GM10266 (cell line): ENCODE measurements around the gene PLRG1.

ENCODE experiments used
- DNase-seq: peaks from one replicate; pipeline ENCODE4 v3.0.0; 2012; ENCODE audit errors: extremely low spot score
- CTCF ChIP-seq: IDR thresholded peaks from 2 replicates; pipeline ENCODE4 v1.5.1; 2012; ENCODE audit warnings: mild to moderate bottlenecking, low read depth; ENCODE audit not compliant: control insufficient read depth, insufficient read depth; ENCODE audit errors: missing control alignments

The PLRG1 gene

DNA sequence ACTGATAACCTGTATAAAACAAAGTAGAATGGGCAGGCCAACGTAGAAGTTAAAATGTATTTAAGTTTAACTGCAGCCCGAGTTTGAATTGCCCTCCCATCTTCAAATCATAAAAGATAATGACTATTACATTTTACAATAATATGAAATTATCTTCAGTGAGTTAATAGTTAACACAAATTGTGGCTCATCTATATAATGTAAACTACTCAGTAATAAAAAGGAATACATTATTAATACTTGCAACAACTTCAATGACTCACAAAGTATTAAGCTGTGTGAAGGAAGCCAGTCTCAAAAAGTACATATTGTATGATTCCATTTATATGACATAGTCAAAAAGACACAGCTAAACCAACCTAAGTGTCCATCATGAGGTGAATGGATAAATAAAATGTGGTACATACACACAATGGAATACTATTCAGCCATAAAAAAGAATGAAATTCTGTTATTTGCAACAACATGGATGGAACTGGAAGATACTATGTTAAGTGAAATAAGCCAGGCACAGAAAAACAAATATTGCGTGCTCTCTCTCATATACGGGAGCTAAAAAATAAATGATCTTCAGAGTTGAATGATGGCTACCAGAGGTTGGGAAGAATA lies 7.8 kb downstream of the PLRG1 start:
- TF ChIP-seq CTCF = no peak
- no peak for DNase-seq

DNA sequence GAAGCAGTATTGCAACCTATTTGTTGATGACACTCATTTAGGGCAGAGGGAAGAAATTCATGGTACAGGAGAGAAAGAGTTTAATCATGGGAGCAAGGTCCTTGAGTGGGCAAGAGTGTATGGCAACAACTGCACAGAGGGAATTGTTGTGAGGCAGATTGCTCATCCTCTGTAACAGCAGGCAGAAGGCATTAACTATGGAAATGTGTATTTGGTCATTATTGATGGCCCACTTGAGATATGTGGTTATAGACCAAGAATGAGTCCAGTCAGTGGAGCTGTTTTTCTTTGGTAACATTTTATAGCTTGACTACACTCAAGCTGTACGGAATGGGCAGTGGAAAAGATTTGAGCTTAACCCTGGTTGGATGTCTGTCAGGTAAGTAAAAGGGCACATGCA lies 15.9 kb downstream of the PLRG1 start:
- no peak for DNase-seq

GRCh38 chr4:154529728-154530519 lies 20.3 kb downstream of the PLRG1 start:
- no peak for DNase-seq

More for the DNA sequence above, 15.9 kb downstream of the PLRG1 start:
- TF ChIP-seq CTCF = no peak

DNA sequence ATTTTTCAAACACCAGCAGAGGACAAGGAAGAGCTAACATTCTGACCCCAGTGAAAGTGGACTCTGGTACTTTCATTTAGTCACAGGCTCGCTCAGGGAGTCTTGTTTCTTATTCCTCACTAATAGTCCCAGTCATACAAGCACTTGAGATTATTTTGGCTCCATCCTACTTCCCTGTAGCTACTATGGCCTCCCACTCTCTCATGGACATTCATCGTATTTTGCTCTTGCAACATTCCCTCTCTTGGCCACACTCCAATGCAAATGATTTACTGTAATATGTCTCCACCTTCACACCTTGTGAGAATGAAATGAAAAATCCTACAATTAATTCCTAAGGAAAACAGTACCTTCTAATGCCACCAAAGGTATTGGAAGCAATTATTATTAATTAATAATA lies 21.3 kb downstream of the PLRG1 start:
- TF ChIP-seq CTCF = no peak
- no peak for DNase-seq

More at GRCh38 chr4:154529728-154530519, 20.3 kb downstream of the PLRG1 start:
- no peak for TF ChIP-seq CTCF

DNA sequence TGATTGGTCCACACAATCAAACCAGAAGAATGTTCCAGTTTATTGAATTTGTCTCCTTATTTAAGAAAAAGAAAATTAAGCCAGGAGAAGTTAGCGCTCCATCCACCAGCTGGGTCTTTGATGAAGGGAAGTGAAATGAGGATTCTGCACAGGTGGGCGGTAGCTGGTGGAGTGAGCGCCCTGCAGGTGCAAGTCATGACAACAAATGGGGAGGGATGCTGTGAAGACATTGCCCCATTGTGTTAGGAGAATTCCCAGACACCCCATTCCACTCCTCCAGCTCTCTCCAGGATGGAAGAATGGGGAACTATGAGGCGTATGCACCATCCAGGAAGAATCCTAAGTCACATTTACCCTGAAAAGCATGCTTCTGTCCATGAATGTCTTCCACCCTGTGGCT lies 22.9 kb downstream of the PLRG1 start:
- no peak for DNase-seq

GRCh38 chr4:154526151-154526550 lies 24.0 kb downstream of the PLRG1 start:
- no peak for DNase-seq
- no peak for TF ChIP-seq CTCF

More for the DNA sequence above, 22.9 kb downstream of the PLRG1 start:
- no peak for TF ChIP-seq CTCF

- no peak for DNase-seq
- no peak for TF ChIP-seq CTCF
Observed at GRCh38 chr4:154521607-154522006, 28.6 kb downstream of the PLRG1 start.
